Fibroblast of skin of back (primary cell): ENCODE measurements around the gene ZNF385C.

Source experiments
- DNase-seq: peaks from one replicate; pipeline ENCODE4 v3.0.0-alpha.2; 2013

ZNF385C gene

DNA sequence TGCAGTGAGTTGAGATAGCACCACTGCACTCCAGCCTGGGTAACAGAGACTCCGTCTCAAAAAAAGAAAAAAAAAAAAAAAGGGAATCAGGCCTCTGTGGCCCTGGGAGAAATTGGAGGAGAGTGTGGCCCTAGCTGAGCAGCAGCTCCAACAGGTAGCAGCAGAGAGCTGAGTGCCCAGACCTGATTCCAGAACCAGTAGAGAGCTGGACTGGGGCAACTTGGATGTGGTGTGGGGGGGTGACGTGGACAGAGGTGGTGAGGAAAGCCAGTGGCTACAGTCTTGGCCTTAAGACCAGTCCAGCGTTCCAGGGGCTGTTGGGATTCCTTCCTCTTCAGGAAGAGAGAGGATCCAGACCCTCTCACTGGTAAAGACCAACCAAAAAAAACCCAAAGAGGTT, 26.0 kb upstream of the ZNF385C start:
- DNase-seq, result no peak

DNA sequence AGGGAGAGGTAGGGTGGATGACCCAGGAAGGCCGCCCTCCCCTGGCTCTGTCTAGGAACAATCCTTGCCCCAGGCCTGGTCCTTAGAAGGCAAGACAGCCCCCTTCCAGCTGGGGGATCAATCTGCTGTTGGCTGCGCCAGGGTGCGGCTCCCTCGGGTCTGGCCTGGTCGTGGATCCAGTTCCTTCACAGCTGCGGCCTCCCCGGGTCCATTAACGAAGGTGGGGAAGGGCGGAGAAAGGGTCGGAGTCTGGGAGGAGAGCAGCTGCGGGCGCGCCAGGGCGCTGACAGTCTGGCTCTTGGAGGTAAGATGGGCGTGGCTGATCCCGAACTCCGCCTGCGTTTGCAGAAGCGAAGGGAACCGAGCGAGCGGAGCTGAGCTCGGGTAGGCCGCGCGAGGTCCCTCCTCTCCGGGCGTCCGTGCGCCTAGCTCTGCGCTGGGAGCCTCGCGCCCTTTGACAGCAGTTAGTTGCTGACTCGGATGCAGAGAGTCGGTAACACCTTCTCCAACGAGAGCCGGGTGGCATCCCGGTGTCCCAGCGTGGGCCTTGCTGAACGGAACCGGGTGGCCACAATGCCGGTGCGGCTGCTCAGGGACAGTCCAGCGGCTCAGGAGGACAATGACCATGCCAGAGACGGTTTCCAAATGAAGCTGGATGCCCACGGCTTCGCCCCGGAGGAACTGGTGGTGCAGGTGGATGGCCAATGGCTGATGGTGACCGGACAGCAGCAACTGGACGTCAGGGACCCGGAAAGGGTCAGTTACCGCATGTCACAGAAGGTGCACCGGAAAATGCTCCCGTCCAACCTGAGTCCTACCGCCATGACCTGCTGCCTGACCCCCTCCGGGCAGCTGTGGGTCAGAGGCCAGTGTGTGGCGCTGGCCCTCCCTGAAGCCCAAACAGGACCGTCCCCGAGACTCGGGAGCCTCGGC, 24.4 kb upstream of the ZNF385C start, which contains the start of gene HSPB9:
HSPB9 (plus strand) TSS at position 434 of the 933 bp plus-strand sequence; CDS start at position 481, 47 bp downstream.
- no peak for DNase-seq

DNA sequence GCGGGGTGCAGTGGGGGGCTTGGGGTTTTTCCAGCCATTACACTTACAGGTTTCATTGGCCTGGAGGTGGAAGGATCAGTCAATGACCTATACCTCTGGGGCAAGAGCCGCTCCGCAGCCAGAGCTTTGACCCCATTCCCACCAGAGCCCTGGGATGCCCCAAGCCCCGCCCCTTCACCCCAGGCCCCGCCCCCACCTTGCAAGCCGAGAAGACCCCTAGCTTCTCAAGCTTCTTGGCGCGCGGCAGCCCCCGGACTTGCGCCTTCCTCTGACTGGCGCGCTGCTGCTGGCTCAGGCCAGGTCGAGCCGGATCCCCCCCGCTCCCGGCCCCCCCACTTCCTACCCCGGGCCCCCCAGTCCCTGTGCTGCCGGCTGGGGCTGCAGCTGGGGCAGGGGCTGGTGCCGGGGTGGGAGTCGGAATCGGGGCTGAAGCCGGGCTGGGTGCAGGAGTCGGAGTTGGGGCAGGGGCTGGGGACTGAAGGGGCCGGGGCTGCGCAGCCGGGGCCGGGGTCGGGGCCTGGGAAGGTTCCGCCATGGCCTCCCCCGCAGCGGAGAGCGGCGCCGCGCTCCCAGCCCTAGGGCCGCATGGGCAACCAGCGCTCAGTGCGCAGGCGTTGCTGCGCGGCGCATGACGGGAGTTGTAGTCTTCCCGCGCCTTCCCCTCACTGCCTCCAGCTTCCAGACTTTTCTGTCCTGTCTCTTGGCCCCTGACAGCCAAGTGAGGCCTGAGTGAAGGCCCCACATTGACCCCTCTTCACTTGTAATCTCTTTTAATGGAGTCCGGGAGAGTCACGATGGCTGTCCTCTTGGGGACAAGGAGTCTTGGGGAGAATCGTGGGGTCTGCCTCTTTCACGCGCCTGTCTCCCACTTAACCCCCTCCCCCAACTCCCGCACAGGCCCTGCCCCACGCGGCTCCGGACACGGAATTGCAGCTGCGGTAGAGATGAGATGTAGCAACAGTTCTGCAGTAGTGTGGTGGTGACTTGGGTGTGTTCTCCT, 22.8 kb upstream of the ZNF385C start, which contains the start of gene KAT2A:
KAT2A (minus strand) TSS at position 598 of the 1,000 bp plus-strand sequence; CDS start at position 535, 63 bp downstream.
- peak; percentile 83 for DNase-seq

DNA sequence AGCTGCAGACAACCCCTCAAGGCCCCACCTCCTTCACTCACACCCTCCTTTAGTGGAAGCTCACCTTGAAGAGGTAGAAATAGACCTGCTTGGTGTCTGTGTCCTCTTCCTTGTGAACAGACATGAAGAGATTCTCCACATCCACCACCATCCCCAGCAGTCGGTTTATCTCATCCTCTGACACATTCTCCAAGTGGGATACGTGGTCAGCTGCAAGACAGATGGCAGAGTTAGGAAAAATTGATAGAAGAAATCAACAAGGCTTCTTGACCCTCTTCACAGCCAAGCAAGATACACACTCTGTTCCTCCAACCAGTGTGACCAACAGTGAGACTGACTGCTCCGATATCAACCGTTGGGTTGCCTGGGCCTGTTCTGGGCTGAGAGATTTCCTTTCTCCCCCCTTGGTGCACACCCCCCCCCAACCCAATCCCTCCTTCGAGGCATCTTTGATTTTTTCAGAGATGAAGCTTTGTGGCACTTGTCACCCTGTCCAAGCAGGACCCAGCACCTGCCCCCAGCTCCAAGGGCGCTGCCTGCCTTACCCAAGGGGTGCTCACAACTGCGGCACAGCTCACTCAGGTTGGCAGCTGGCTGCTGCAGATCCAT, 22.0 kb upstream of the ZNF385C start:
- no peak for DNase-seq

DNA sequence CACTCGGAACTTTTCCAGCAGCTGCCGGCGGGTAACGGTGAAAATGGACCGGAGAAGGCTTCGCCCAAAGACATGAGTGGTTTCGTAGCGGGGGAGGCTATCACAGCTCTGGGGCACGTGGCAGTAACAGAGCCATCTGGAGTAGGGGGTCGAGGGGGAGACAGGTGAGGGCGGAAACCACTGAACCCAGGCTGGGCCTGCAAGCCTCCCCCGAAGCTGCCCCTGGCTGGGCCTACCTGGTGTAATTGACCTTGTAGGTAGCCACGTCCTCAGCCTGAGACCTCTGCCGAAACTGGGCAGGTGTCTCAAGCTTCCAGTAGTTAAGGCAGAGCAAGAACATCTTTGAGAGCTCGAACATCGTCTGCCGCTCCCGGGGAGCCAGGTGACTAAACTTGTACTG, 21.0 kb upstream of the ZNF385C start:
- DNase-seq, result no peak

DNA sequence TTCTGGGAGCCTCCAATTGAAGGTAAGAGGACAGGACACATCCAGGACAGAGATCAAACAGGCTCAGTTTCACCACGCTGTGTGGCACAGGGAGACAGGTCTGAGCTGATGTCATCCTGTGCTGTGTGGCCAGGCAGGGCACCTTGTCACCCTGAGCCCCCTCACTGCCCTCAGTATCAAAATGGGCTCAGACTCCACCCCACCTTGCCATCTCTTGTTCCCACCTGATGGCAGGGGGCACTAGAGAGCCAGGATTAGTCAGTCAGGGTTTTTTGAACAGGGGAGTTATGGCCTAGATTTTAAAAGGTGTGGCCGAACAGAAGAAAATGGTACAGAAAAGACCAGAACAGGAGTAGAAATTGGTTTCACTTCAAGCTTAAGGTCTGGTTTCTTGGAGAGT, 20.3 kb upstream of the ZNF385C start:
- DNase-seq, result peak; percentile 30

DNA sequence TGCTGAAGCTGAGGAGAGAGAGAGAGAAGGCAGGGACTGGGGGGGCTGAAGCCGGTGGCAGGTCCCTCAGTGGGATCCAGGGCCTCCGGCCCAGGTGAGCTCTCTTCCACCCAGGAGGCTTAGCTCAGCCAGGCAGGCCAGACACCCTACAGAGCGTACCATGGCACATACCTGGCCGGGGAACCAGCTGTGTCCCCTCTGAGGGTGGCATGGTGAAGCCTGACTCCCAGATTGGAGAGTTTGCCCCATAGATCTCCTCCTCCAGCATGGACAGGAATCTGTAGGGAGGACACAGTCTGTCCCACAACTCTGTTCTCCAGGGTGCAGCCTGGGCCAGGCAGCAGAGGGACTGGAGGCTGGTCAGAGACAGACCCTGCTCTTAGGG, 19.8 kb upstream of the ZNF385C start:
- DNase-seq, result no peak

DNA sequence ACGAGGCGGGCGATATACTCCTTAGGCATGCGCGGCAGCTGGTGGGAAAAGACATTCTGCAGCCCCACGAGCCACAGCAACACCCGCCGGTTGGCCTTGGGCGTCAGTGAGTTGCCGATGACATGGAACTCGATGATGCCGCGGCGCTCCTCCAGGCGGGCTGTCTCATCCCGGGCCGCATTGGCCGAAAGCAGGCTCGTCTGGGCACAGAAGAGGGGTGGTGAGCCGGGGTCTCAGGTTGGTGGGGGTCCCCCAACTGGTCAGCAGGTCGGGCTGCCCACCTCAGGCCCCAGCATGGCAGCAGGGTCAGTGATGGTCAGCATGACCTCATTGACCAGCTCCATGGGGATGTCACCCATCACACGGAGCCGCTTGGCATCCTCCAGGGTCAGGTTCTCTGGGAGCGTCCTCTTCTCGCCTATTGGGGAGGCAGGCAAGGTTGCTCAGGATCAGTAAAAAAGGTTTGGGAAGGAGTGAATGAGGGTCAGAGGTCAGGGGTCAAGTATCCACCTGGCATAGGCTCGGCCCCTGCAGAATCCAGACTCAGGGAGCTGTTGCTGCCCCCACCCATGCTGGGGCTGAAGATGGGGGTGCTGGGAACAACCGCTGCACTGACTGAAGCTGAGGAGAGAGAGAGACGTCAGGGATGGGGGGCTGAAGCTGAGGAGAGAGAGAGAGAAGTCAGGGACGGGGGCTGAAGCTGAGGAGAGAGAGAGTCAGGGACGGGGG, 19.3 kb upstream of the ZNF385C start:
- no peak for DNase-seq

DNA sequence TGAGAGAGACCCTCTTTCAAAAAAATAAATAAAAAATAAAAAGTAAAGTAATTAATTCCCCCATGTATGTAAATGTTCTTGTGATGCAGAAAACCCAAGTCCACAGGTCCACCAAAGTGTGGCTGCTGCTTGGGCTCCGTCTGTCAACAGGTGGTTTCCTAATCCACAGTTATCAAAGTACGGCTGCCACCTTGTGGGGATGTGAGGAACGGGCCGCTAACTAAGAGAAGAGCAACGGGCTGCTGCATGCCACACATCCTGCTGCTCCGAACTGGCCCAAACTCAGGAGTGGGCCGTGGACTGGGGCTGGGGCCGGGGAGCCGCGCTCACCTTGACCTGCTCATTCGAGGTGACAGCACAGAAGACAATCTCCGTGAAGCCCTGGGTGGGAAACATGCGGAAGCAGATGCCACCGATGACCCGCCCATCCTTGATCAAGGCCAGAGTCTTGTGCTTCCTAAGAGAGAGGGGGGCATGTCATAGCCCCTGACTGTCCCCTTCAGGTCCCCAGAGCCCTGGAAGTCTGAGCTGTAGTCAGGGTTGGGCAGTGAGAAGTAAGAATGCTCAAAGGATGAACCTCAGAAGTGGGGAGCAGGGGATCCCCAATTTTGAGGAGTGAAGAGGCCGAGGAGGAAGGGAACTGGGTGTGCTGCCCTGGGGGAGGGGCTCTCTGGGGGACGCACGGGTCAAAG, 18.6 kb upstream of the ZNF385C start:
- DNase-seq, result peak; percentile 71

DNA sequence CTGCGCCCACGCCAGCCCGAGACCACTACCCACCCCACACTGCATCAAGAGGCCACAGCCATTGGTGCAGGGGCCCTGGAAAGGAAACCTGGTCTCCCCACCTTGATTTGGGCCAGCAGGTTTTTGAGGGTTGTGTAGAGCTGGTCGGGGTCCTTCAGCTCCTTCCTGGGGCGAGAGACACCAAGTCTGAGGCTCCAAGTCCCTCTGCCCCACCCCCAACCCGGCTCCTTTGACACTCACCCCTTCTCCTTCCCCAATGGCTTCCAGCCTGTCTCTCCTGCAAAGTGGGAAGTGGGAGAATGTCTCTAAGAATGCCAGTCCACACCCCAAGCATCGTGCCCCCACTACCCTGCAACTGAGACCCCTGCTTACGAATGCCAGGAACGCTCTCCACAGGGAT, 15.8 kb upstream of the ZNF385C start:
- no peak for DNase-seq

DNA sequence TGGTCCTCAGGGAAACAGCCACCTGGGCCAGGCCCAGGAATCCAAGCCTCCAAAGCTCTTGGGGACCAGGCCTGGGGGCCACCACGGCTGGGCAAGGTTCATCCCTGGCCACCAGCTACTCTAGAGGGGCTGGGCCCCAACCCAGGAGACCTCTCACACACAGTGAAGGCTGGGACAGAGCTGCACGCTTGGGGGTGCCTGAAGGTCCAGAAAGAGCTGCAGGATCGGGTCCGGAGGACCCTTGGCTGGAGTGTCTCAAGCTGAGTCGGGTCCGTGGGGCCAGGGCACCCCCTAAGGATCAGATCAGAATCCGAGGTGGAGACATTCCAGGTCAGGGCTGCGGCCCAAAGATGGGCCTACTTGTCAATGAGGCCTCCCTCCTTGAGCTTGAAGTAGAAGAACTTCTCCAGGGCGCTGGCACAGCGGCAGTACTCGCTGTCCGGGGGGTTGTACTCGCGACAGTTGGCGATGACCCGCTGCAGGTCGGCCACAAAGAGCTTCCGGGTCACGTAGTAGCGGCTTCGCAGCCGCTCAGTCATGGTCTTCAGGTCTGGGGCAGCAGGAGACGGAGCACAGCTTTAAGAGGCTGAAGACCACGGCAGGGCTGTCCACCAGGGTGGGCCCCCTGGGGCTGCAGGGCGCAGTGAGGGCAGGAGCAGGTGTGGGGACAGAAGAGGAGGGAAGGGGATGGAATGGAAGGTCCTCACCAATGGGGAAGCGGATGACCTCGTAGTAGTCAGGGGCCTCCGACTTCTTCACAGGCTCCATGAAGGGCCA, 15.2 kb upstream of the ZNF385C start:
- DNase-seq, result no peak

DNA sequence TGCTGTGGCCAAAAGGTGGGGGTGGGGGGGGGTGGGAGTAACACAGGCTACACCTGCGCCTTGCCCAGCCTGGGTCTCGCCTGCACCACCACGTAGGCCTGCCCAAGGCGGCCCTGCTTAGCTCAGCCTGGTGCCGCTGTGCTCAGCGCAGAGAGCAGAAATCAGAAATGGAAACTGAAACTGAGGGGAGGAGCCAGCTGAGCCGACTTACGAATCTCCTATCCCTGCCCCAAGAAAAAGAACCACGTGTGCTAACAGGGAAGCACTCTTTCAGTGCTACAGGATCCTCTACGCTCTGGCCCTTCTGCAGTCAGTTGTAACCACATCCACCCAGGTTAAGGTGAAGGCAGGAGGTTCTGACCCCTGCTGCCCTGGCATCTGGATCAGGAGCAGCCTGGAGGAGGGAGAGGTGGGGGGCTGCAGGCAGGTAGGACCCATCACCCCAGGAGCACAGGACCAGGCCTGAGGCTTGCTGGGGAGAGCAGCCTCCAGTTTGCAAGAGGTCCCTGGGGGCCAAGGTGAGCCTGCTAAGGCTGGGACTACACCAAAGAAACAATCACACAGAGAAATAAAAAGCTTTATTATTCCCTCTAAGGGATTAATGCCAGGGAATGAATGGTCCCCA, 14.4 kb upstream of the ZNF385C start, which contains the start of gene DHX58:
DHX58 (minus strand) TSS at position 163 of the 625 bp plus-strand sequence. CDS start 822 bp downstream, outside the sequence.
- DNase-seq, result peak; percentile 84

DNA sequence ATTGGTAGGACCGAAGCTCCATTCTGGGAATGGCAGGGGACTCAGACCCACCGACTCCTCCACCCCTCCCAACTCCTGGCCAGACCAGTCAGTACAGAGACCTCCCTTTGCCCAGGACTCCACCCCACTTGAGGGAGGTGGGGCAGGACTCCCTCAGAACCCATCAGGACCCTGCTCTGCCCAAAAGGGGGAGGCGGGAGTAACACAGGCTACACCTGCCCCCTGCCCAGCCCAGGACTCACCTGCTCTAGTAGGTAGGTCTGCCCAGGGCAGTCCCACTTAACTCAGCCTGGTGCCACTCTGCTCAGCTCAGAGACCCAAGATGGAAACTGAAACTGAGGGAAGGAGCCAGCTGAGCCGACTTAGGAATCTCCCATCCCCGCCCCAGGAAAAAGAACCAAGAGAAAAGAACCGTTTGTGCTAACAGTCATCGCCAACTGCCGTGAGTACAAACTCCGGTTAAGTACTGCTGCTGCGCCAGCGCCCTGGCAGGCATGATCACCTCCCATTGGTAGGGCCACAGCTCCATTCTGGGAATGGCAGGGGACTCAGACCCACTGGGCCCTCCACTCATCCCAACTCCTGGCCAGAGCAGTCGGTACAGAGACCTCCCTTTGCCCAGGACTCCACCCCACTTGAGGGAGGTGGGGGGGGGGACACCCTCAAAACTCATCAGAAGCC, 13.7 kb upstream of the ZNF385C start:
- DNase-seq, result peak; percentile 41

DNA sequence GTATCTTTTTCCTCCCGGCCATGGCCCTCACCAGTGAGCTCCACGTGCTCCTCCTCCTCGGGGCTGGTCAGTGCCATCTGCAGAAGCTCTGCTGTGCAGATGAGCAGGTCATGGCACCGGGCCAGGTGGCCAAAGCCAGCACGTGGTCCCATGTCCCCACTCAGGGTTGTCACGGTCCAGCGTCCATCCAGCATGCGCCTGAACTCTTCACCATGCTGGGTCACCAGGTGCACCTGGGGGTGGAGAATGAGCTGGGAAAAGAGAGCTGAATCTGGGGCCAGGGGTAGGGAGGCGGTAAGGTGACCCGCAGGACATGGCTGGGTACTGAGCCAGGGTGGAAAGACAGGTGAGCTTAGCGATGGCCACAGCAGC, 13.0 kb upstream of the ZNF385C start:
- DNase-seq, result no peak

DNA sequence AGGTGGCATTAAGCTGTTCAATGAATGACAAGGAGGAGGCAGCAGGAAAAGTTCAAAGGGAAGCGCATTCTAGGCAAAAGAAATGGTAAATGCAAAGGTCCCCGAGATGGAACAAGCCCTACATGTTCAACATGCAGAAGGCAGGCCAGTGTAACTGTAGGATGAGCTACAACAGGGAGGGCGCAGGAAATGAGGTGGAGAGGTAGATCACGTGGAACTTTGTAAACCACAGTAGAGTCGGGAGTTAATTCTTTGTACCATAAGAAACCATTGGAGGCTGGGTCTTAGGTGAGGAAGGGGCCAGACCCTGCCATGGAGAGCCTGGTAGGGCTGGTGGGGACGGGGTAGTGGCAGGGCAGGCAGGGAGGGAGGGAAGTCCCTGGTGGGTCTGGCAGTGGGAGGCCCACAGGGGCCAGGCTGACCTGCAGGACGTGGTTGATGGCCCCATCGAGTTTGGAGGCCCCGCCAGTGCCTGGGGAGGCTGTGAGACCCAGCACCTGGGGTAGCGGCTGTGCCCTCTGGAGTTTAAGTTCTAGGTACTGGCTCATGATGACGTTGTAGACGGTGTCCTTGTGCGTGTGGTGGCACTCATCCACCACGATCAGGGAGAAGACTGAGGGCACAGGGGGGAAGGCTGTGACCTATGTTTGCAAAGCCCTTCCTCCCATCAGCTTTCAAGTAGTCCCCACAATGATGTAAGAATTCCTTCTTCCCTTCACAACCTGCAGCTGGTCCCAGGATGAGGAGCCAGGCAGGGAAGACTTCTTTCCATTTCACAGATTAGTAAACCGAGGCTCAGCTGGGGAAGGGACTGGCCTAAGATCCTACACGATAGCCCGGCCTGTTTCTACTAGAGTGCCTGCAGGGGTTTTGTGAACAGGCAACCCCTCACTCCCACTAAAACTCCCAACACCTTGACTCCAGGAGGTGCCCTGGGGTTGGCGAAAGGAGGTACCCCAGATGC, 12.3 kb upstream of the ZNF385C start:
- DNase-seq, result no peak

DNA sequence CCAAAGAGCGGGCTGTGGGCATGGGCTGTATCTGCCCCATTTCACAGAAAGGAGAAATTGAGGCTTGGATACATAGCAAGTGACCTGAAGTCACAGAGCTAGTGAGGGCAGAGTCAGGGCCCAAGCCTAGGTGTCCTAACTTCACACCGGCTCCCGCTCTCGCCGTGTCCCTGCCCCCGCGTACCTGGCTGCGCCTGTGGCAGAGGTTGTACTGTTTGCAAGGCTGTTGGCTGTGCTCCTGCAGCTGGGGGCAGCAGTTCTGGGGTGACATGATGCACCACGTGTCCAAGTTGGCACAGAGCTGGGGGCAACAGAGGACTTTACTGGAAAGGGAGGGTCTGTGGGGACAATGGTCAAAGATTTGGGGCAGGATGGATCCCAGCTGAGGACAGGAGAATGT, 10.8 kb upstream of the ZNF385C start:
- DNase-seq, result no peak

DNA sequence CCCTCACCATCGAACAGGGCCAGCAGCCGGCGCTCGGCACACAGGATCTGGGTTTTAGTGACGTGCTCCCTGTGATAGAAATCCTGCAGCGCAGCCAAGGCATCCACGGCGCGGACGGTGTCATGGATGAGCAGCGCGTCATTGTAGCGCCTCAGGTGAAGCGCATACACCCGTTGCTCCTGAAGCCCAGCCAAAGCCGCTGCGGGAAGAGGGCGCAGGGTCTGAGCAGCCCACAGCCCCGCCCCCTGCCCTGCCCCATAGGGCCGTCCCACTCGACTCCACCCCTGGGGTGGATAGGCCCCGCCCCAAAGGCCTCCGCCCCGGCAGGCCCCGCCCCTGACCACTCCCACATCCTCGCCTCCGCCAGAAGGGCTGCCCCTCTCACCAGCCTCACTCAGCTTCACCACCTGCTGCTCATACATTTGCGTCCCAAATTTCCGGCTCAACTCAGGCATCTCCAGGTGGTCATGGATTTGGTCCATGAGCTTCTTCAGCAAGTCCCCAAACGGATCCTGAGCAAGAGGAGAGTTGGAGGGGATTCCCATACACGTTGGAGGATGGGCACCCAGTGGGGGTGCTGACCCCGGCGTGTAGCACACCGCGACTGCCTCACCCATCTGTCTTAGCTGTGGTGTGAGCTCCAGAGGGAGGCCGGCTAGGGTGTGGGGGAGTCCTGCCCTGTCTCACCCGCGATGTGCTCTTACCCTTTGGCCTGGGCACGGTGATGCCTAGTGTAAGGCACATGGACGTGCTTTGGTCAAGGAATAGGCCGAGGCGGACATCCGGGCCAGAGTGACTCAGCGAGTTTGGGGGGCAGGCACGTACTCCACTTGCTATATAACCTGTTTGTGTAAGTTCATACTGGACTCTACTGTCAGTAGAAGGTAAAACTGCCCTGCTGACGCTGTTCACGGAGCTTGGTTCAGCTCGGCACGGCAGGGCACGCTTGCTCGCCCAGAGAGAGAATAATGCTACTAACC, 9.6 kb upstream of the ZNF385C start:
- peak; percentile 56 for DNase-seq
